Stimulated activated CD4-positive, alpha-beta T cell treated with anti-CD3 and anti-CD28 coated beads, TNF-alpha, amount 100 ng/mL, for 4 hours (primary cell): Measurements from ENCODE around the gene IL11RA.

Experiments used
- DNase-seq, 3 experiments: peaks; one replicate each; pipeline ENCODE4 v3.0.0-alpha.2; 2020; ENCODE audit warnings: low read depth in 3 of 3

The IL11RA gene

DNA sequence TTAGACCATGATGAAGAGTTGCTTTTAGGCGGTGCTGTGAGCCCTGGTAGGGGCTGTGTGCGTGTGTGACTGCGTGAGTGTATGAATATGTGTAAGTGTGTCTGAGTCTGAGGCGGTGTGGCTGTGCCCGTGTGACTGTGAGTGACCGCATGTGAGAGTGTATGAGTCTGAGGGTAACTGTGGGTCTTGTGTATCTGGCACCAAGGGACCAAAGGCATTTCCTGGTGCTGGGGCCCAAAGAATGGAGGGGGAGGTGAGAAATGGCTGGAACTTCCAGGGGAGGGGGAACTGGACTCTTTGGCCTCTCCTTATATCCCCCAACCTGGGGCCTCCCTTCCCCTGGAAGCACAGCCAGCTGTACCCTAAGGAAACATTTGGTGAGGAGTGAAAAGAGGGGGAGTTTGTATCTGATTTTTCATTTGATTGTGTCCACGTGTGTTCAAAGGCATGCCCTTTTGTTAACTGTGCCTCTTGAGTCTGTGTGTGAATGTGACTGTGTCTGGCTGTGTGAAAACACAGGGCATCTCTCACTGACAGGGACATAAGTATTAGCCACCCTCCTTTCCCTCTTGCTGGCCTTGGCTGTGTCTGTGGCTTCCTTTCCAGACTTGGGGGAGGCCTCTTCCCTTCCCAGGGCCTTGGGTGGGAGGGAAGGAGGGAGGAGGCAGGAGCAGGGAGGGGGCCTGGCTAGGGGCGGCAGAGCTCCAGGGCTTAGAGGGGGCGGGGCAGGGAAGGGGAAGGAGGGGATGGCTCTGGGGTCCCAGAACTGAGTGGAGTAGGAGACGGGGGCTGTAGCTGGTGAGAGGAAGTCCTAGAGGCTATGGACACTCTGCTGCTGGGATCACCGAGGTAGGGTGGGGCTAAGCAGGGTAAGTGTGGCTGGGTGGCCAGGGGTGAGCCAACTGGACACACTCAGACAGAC lies 1.4 kb downstream of the IL11RA start:
- no peak for DNase-seq

DNA sequence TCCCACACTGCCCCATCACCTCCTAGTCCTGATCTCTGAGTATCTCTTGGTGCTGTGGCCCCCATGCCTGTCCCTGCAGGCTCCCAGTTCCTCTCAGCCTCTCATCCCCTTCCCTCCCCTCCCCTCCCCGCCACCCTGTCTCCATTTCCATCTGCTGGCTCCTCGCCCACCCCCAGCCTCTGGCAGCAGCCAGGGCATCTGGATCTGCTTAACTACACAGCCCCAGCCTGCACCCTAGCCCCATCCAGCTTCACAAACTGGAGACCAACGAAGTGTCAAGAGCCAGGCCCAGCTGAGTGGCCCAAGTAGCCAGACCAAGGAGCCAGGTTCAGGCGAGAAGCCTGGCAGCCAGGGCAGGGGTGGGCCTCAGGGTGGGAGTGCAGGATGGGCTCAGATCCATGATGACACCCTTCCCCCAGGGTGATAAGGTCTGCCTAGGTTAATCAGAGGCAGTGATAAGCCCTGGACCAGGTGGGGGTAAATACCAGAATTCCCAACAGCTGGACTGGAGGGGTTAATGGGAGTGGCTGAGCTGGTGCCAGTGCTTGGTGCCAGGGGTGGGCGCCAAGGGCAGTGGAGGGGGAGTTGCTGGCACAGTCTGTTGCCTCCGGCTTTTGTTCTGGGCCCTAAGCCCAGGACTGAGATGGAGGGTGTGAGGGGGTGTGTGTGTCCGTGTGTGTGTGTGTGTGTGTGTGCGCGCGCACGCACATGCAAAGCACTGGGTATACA lies 2.5 kb downstream of the IL11RA start:
- DNase-seq, result no peak

DNA sequence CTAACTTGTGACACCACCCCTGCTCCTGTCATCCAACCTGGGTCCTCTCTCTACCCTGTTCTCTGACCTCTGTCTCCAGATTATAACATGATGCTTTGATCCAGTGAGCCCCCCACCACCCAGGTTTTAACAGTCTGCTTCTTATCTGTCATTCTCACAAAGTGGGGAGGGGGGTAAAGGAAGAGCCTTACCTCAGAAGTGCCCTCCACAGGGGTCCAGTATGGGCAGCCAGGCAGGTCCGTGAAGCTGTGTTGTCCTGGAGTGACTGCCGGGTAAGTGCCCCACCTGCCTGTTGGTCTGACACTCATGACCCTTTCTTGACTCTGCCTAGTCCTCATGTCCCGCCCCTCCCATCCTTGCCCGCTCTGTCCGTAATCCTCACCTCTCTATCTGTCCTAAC lies 3.4 kb downstream of the IL11RA start:
- DNase-seq, result no peak

DNA sequence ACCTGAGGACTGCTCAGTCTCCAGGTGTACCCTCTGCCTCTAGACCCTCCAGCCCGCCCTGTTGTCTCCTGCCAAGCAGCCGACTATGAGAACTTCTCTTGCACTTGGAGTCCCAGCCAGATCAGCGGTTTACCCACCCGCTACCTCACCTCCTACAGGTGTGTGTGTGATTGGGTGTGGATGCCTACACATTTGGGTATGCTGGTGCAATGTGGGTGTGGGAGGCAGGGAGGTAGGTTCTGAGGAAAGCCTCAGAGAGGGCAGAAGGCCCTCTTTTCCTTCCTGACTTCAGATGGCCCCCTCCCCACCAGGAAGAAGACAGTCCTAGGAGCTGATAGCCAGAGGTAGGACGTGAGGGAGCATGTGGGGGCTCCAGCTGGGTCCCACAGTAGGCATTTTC lies 5.0 kb downstream of the IL11RA start:
- no peak for DNase-seq

DNA sequence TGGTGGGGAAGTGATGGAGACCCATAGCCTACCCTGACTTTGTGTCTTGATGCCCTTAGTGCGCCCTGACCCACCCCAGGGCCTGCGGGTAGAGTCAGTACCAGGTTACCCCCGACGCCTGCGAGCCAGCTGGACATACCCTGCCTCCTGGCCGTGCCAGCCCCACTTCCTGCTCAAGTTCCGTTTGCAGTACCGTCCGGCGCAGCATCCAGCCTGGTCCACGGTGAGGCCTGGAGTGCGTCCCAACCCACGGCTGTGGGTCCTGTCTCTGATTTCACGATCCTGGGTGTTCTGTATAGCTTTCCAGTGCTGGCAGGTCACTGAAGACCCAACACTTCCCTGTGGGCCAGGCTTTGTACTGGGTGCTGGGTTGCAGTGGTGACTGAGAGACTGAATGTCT lies 6.5 kb downstream of the IL11RA start:
- no peak for DNase-seq

DNA sequence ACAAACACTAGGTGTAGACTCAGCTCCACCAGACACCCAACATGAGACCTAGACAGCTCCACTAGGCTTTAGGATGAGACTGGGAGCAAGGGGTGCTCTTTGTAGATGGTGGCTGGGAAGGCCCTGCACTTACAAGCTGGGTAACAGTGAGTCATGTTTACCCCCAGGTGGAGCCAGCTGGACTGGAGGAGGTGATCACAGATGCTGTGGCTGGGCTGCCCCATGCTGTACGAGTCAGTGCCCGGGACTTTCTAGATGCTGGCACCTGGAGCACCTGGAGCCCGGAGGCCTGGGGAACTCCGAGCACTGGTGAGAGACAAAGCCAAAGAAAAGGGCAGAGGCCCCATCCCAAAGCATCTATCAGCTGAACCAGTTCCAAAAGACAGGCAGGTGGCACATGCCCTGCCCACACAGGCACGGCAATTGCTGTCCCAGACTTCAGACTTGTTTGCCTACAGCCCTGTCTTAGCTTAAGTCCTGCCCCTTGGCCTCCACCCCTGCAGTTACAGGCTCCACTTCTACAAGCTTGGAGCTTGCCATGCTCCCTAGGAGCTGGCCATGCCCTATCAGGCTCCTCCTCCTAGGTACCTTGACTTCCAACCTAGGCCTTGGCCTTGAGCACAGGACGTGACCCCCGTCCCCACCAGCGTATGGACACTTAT lies 7.7 kb downstream of the IL11RA start:
- no peak for DNase-seq

DNA sequence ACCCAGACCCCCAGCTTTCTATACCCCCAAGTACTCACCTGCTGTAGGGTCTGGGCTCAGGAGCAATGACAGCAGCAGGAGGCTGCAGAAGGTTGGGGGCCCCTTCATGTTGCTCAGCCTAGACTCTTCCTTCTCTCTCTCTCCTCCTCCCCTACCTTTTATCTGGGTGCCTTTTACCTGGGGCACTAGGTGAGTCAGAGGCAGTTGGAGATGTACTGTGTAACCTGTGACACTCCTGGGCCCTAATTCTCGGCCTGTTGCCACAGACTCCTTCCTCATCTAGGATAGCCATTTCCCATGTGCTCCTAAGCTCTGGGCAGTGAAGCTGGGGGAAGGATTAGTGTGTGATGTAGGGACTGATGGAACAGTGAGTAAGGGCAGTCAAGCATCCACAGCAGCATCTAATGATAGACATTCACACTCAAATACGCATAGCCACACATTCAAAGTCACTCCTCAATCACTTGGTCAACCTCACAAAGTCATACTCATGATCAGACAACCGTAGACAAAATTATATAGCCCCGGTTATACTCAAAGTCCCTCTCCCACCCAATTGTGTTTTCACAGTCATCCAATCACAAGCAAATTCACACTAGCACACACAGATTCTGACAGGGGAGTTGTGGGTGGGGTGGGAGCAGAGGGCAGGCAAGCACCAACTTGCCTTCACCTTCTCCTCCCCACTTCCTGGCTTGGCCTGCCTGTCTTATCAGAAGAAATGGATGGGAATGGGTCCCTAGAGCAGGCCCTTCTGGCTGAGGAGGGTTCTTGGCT lies 10.7 kb downstream of the IL11RA start, which contains the start of gene CCL27:
Gene CCL27 (minus strand): TSS at position 132 of the 777 bp plus-strand sequence. CDS start 24 bp downstream, at position 108.
- DNase-seq, result no peak

DNA sequence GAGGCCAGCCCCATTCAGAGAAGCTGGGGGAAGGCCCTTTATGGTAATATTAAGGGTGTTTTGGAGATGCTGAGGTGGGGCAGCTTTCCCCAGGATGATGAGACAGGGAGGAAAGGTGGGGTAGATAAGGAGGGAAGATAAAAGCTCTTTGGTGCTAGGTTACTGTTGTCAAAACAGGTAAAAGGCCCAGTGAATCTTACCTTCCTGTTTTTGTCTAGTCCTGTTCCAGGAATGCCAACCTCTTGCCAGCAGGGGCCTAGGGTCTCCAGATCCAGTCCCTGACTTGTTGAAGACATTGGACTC lies 11.3 kb downstream of the IL11RA start:
- DNase-seq, result no peak

DNA sequence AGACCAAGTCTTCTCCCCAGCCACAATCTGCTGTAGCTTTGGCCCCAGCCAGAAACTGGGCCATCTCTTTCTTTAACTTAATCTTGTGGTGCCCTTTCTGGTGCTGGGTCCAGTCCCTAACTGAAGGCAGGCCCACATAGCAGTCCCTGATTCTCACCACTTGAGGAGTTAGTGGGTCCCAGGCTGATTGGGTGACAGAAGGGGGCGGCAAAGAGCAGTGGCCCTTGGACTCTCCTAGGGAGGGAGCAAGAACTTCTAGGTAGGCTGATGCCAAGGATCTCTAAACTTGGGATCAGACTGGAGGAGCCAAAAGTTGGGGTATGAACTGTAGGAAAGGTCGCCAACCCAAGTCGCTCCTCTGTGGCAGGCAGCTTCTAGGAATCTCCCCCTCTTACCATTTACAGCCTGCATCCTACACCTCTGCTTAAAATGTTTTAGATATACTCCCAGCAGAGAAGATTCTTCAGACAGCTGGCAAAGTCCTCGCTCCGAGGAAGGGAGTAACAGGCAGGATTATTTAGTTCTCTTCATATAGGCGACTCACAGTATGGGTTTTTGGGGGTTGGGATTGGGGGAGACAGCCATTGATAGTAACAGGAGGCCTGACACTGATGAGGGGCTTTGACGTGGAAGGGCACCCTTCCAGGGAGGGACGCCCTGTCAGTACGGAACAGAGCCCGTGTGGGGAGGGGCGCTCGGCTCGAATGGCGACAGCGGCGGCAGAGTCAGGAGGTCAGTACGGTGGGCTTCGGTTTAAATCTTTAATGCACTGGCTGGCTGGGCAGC lies 12.5 kb downstream of the IL11RA start:
- peak in 2 of 3 experiments; percentile 38 to 49 for DNase-seq

DNA sequence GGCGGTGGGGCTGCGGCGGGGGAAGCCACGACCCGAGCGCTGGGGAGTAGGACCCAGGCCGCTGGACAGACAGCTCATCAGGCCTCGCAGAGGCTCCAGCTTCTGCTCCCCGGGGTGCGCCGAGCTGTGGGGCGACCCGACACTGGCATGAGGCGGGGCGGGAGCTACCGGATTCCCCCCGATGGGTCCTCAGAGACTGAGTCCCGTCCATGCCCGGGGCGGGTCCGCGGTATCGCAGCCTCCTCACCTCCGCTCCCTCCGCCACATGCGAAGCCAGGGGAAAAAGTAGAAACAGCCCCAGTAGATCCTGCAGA lies 13.0 kb downstream of the IL11RA start:
- no peak for DNase-seq

DNA sequence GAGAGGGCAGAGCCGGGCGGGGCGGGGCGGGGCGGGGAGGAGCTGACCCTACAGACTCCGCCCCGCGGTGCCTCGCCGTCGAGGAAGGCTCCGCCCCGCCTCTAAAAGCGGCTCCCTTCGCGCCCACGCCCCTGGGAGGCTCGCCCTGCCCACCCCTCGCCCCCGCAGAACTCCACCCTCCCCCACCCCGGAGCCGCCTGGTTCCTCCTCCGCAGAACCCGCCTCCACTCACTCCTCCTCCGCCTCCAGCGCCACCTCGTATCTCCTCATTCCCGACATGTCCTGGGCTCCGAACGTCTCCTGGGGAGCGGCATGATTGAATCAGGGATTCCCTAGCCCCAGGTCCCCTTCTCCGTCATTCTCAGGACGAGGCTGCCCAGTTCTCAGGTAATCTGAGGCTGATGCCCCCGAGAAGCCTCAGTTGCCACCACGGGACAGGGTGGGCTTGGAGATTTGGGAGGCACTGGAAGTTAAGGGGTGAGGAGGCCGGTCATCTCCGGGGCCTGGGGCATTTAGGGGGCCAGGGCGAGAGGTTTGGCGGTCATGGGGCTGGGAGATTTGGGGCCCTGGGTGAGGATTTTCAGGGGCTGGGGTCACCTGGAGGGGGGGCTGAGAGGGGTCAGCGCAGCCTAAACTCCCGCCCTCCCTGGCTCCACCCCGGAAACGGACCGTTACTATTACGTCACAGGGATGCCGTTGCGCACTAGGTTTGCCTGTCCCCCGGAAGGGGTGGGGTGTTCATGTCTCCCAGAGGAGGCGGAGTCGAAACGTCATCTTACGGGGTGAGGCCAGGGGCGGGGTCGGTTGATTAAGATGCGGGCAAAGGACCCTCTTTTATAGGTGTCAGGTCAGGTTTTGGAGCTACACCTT lies 13.6 kb downstream of the IL11RA start:
- DNase-seq, result peak; percentile 64 to 84 (median 84)

DNA sequence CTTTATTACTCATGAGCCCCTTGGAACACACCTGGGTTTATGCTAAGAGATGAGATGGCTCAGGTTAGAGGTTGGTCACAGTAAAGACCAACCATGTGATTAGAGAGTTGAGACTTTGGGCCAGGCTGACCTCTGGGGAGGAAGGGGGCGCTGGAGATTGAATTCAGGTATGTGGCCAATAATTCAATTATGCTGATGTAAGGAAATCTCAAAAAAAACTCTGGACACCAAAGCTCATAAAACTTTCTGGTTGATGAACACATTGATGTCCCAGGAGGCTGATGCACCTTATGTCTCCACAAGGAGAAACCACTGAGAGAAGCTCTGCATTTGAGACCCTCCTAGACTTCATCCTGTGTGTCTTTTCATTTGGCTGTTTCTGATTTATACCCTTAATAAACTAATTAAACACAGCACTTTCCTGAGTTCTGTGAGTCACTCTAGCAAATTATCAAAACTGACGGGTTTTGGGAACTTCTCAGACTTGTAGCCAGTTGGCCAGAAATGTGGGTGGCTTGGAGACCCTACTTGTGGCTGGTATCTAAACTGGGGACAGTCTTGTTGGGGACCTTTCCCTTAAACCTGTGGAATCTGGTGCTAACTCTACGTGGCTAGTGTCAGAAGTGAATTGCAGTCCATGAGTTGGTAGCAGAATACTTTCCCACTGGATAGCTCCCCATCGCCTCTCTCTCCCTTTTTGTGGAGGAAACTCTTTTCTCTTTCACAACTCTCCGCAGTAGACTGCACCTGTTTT lies 18.0 kb downstream of the IL11RA start:
- no peak for DNase-seq

DNA sequence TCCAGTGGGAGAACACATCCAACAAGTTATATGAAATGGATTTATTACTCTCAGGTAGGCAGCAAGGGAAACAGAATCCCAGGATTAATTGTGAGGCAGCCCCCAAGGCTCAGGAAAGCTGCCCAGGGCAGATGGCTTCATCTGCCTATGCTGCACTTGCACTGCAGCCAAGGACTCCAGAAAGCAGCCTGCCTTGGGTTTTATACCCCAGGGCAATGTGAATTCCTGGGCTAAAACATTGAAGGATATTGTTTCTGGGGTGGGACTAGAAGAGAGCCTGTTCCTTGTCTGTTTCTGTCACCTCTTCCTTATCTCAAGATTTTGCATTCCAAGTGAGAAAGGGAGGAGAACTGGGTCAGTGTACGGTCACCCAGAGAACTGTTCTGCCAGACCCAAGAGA lies 19.3 kb downstream of the IL11RA start:
- DNase-seq, result no peak

DNA sequence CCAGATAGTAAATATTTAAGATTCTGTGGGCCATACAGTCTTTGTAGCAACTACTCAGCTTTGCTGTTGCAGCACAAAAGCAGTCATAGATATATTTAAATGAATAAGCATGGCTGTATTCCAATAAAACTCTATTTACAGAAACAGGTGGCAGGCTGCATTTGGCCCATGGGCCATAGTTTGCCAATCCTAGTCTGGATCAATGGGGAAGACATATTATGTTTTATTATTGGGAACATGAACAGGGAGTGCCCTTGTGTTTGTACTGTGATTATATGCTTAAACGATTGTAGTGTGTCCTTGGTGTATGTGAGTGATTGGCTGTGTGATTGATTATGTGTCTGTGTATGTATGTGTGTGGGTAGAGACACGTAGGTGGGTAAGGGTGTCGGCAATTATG lies 22.5 kb downstream of the IL11RA start:
- DNase-seq, result no peak

DNA sequence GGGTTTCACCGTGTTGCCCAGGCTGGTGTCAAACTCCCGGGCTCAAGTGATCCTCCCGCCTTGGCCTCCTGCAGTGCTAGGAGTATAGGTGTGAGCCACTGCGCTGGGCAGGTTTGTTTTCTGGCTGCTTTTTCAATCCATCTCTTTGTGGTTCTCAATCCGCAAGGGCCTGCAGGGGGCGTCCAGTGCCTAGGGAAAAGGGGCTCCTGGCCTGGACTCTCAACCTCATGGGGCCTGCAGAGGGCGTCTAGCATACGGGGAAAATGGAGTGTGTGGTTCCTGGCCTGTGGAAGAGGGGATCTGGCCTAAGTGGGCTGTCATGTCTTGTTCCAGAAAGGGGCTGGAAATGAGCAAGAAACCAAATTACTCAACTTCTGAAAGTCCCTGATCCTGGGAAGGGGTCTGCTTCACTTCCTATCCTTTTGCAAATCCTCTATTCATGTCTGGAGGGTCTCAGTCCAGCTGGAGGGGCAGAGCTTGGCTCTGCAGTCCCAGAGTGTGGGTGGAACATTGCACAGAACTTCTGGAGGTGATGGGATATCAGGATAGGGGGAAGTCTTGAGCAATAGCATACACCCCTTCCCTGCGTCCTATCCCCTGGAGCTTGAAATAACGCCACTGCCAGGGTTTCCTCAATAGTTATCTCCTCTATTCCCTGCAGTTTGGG lies 23.2 kb downstream of the IL11RA start:
- peak; percentile 29 to 42 (median 30) for DNase-seq

DNA sequence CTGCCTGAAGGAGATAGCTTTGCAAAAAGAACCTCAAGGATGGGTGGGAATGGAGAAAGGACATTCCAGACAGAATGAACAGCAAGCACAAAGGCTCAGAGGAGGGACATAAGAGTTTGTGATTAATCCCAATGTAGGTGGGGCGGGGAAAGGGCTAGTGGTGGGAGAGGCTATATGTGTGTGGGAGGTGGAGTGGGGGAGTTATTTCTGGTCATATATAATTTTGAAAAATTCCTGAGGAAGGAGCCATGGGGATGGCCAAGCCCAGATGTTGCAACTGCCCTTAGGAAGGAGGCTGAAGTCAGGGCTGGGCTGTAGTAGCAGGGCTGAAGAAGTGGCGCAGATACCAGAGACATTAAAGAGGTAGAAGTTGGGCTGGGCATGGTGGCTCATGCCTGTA lies 23.9 kb downstream of the IL11RA start:
- no peak for DNase-seq

DNA sequence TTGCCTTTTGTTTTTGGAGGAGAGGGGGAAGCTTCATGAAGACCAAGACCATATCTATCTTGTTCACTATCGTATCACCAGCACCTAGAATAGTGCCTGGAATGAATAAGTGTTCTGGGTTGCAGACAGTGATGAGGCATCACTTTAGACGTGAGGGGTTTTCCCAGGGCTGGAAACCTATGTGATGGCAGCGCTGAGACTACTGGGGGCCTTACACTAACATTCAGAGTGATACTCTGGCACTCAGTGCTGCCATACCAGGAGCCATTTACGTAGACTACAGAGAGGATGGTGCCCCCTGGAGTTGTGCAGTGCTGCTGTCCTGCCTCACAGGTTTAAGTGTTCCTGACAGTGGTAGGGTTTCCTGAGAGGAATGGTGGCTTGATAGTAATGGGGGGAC lies 32.2 kb downstream of the IL11RA start:
- DNase-seq, result peak in 1 of 3 experiments; percentile 4

DNA sequence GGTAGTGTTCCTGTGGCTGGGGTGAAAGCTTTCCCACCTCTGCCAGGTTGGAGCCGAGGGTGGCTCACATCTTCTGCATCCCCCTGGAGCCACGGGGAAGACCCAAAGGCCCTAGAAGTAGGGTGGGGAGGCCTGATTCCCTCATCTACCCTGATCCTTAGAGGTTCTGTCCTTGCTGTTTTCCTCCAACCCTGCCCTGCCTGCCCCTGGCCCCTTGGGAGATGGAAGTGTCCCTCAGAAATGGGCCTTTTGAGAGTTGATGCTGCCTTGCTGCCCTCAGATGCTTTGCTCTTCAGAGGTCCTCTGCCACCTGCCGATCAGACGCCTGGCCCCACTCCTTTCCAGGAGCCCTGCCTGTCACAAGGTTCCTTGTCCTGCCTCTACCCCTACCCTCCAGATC lies 32.8 kb downstream of the IL11RA start:
- DNase-seq, result no peak

DNA sequence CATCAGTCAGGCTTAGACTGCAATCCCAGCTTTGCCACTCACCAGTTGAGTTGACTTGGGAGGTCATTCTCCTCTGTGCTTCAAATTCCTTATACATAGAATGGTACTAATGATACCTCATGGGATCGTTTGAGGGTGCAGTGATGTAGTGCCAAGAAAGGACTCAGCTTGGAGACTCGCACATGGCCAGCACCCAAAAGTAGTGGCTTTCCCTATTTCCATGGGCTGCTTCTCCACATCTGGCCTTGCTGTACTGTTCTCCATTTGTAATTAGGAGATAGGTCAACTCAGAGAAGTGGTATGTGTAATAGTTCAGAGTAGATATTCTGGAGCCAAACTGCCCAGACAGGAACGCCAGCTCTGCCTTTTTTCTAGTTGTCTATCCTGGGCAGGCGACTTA lies 33.6 kb downstream of the IL11RA start:
- no peak for DNase-seq
